ENCODE measurements around the gene PPP3CA. TPM values are rescaled to one million over a fixed set of nuclear protein-coding genes. Genes with fewer than 3 reads are reported as not detected.
"Not testable (repeated sequence)": the region's sequence is repeated elsewhere in the genome, so short reads cannot be mapped to it uniquely, and the experiment has no call there.

The PPP3CA gene
- total RNA-seq, 1 donor from 2014 or later, result 29.9 TPM

DNA sequence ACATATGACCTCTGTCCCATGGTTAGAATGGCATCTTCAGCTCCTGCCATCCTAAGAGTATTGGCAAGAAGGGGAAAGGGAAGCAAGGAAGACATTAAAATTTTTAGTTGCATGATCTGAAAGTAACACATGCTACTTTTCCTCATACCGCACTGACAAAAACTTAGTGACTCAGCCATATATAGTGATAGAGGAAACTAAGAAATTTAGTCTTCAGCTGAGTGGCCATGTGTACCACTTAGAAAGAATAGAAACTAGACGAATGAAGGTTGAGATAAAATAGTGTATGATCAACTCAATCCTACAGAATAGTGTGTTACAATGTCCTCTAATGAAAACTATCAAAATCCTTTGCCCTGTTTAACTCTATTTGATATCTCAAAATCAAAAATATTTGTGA is 164.1 kb downstream of the PPP3CA start:
- Mint-ChIP-seq H3K4me1 (ENCODE audit: low read depth, unreplicated experiment) (no peaks in the 10 kb centered on the region), H3K4me3 (ENCODE audit: unreplicated experiment) (no peak overlapping the region), H3K27me3 (ENCODE audit: unreplicated experiment) (no peaks in the 10 kb centered on the region), H3K36me3 (ENCODE audit: unreplicated experiment) (peaks cover 14% of the 10 kb centered on the region), H3K27ac (ENCODE audit: unreplicated experiment) (no peak overlapping the region), H3K9me3 (ENCODE audit: unreplicated experiment) (no peaks in the 10 kb centered on the region)
- no peak for DNase-seq
- TF ChIP-seq, protein P1, sequence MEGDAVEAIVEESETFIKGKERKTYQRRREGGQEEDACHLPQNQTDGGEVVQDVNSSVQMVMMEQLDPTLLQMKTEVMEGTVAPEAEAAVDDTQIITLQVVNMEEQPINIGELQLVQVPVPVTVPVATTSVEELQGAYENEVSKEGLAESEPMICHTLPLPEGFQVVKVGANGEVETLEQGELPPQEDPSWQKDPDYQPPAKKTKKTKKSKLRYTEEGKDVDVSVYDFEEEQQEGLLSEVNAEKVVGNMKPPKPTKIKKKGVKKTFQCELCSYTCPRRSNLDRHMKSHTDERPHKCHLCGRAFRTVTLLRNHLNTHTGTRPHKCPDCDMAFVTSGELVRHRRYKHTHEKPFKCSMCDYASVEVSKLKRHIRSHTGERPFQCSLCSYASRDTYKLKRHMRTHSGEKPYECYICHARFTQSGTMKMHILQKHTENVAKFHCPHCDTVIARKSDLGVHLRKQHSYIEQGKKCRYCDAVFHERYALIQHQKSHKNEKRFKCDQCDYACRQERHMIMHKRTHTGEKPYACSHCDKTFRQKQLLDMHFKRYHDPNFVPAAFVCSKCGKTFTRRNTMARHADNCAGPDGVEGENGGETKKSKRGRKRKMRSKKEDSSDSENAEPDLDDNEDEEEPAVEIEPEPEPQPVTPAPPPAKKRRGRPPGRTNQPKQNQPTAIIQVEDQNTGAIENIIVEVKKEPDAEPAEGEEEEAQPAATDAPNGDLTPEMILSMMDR (IDR thresholded peaks at IDR 0.05; ENCODE audit: partially characterized antibody, unreplicated experiment), result no peak

DNA sequence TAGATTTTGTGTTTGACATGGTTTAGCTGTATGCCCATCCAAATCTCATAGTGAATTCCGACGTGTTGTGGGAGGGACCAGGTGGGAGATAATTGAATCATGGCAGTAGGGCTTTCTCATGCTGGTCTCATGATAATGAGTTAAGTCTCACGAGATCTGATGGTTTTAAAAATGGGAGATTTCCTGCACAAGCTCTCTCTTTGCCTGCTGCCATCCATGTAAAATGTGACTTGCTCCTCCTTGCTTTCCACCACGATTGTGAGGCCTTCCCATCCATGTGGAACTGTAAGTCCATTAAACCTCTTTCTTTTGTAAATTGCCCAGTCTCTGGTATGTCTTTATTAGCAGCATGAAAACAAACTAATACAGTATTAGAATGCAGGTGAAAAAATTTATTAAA is 164.6 kb downstream of the PPP3CA start:
- not testable (repeated sequence) for H3K27me3 Mint-ChIP-seq (ENCODE audit: unreplicated experiment); H3K4me1 Mint-ChIP-seq (ENCODE audit: low read depth, unreplicated experiment); H3K27ac Mint-ChIP-seq (ENCODE audit: unreplicated experiment); H3K9me3 Mint-ChIP-seq (ENCODE audit: unreplicated experiment); H3K4me3 Mint-ChIP-seq (ENCODE audit: unreplicated experiment); DNase-seq
- H3K36me3 Mint-ChIP-seq (ENCODE audit: unreplicated experiment), result peaks cover 14% of the 10 kb centered on the region

DNA sequence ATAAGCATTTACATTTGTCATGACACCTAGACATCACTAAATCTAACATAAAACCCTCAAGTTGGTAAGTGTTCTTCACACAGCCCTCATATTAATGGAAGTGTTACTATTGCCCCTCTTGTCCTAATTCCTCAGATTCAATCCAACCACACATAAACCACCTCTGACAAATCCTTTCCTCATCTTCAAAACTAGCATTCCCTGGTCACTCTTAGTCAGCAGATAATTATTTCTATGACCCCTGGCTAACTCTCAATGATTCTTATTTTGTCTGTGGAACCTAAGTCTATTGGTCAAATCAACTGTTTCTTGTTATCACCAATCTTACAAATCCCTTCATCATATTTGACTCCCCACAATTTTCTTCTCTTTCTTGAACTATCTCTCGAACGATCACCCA is 168.6 kb downstream of the PPP3CA start:
- TF ChIP-seq, protein P1 (IDR thresholded peaks at IDR 0.05; ENCODE audit: partially characterized antibody, unreplicated experiment), result no peak
- H3K36me3 Mint-ChIP-seq (ENCODE audit: unreplicated experiment), result peaks cover 14% of the 10 kb centered on the region
- no peak overlapping the region for H3K27ac Mint-ChIP-seq (ENCODE audit: unreplicated experiment)
- no peaks in the 10 kb centered on the region for H3K9me3 Mint-ChIP-seq (ENCODE audit: unreplicated experiment)
- H3K4me1 Mint-ChIP-seq (ENCODE audit: low read depth, unreplicated experiment), result no peaks in the 10 kb centered on the region
- DNase-seq, result no peak
- H3K27me3 Mint-ChIP-seq (ENCODE audit: unreplicated experiment), result peaks cover 3% of the 10 kb centered on the region
- no peak overlapping the region for H3K4me3 Mint-ChIP-seq (ENCODE audit: unreplicated experiment)

DNA sequence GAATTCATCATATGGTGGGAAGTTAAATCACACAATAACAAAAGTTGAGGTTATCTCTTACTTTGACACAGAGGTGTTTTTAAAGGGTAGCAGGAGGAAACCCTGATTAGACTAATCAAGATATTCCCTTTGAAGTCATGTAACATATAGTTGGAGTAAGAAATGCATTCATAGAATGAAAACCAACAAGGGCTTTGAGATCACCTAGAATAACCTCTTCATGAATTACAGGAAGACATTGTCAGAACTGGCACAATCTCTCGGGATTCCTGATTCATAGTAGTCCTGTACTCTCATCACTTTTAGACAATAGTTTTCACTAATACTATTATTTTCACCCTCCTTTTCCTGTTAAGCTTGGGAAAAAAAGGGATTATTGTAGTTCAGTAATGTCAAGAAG is 170.2 kb downstream of the PPP3CA start:
- DNase-seq, result no peak
- TF ChIP-seq, protein P1 (IDR thresholded peaks at IDR 0.05; ENCODE audit: partially characterized antibody, unreplicated experiment), result no peak
- Mint-ChIP-seq H3K4me1 (ENCODE audit: low read depth, unreplicated experiment) (no peaks in the 10 kb centered on the region), H3K27ac (ENCODE audit: unreplicated experiment) (no peak overlapping the region), H3K4me3 (ENCODE audit: unreplicated experiment) (no peak overlapping the region), H3K36me3 (ENCODE audit: unreplicated experiment) (peaks cover 3% of the 10 kb centered on the region), H3K9me3 (ENCODE audit: unreplicated experiment) (no peaks in the 10 kb centered on the region), H3K27me3 (ENCODE audit: unreplicated experiment) (peaks cover 3% of the 10 kb centered on the region)

DNA sequence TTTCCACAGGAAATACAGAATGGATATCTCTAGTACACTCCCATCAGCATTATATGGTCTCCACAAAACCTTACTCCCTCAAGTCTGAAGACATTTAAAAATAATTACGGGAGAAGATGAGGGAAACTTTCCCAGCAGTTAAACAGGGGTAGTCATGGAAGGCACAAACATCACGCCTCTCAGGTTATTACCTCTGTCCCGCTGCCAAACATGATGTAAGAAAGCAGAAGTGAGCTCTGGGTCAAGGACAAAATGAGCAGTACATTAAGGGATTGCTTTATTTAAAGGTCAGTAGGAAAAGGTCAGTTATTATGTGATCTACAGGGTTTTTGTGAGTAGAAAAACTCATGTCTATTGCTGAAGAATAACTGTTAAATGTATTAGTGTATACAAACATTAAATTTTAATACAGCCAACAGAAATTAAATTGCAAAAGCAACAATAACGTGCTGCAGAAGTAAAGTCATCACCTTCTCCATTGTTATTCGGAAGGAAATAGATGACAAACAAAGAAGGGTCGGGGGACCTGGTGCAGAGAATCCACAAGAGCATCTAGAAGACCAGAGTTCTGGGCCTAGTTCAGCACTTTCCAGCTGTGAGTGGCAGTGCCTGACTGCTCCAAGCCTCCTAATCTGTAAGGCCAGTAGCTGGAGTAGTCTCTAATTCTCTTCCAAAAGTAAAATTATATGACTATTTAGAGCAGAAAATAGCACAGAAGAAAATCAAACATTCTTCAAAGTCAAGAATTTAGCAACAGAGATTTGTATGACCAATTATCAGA is 171.2 kb downstream of the PPP3CA start:
- TF ChIP-seq, protein P1 (IDR thresholded peaks at IDR 0.05; ENCODE audit: partially characterized antibody, unreplicated experiment), result no peak
- H3K4me3 Mint-ChIP-seq (ENCODE audit: unreplicated experiment), result no peak overlapping the region
- H3K27ac Mint-ChIP-seq (ENCODE audit: unreplicated experiment), result no peak overlapping the region
- no peaks in the 10 kb centered on the region for H3K4me1 Mint-ChIP-seq (ENCODE audit: low read depth, unreplicated experiment)
- no peak for DNase-seq
- H3K9me3 Mint-ChIP-seq (ENCODE audit: unreplicated experiment), result no peaks in the 10 kb centered on the region
- H3K36me3 Mint-ChIP-seq (ENCODE audit: unreplicated experiment), result no peaks in the 10 kb centered on the region
- H3K27me3 Mint-ChIP-seq (ENCODE audit: unreplicated experiment), result peaks cover 3% of the 10 kb centered on the region

All from glutamatergic neuron (in vitro differentiated cells).